K562 (cell line): ENCODE results near the gene SDF4. TPM values are rescaled to one million over a fixed set of nuclear protein-coding genes. Genes with fewer than 3 reads are reported as not detected.

ENCODE experiments used
- BCLAF1 ChIP-seq, 2 experiments: fragments of 450-650 bp in 1 of 2; IDR thresholded peaks; 2 replicates each; pipeline ENCODE4 v1.6.1; 2011 to 2017; ENCODE audit warnings: low read depth in 2 of 2, antibody characterized with exemption in 1 of 2, borderline replicate concordance in 1 of 2, low read length in 1 of 2, mild to moderate bottlenecking in 1 of 2, mixed read lengths in 1 of 2; ENCODE audit not compliant: control insufficient read depth in 1 of 2
- CBX2 ChIP-seq: fragments of 200-600 bp; sonication (generic); IDR thresholded peaks from one replicate; pipeline ENCODE4 v1.6.1; 2012; ENCODE audit warnings: mild to moderate bottlenecking, low read length, inconsistent platforms; ENCODE audit not compliant: insufficient read depth, poor library complexity, severe bottlenecking
- CSDE1 ChIP-seq, 2 experiments: fragments of 450-650 bp; IDR thresholded peaks; 2 replicates each; pipeline ENCODE4 v1.6.1; 2016; ENCODE audit warnings: mild to moderate bottlenecking in 1 of 2
- HSF4 ChIP-seq: fragments of 250-450 bp; sonication (Bioruptor Pico); IDR thresholded peaks from 2 replicates; pipeline ENCODE4 v2.1.2; 2022; ENCODE audit warnings: mild to moderate bottlenecking, moderate library complexity, borderline replicate concordance
- MEF2A ChIP-seq: IDR thresholded peaks from 2 replicates; pipeline ENCODE4 v1.6.1; 2011; ENCODE audit warnings: low read depth, mild to moderate bottlenecking, low read length, moderate library complexity; ENCODE audit not compliant: control insufficient read depth
- NCOA6 ChIP-seq: fragments of 450-650 bp; IDR thresholded peaks from 2 replicates; pipeline ENCODE4 v1.6.1; 2017; ENCODE audit warnings: mild to moderate bottlenecking
- NR4A1 ChIP-seq, 2 experiments: fragments of 250-450 bp in 1 of 2; fragments of 450-650 bp in 1 of 2; sonication (Bioruptor Pico) in 1 of 2; IDR thresholded peaks; 2 replicates each; pipeline versions ENCODE4 v1.4.0 to v1.6.1; 2016 to 2020; ENCODE audit warnings: mild to moderate bottlenecking in 2 of 2, missing compliant biosample characterization in 1 of 2, missing genetic modification characterization in 1 of 2, moderate library complexity in 1 of 2
- PHTF2 ChIP-seq: fragments of 250-450 bp; sonication (Bioruptor Pico); IDR thresholded peaks from 2 replicates; pipeline ENCODE4 v1.5.0; 2021; ENCODE audit warnings: mild to moderate bottlenecking
- POLR3A ChIP-seq: IDR thresholded peaks from 2 replicates; pipeline ENCODE4 v1.6.1; 2011; ENCODE audit warnings: borderline replicate concordance, mild to moderate bottlenecking, moderate library complexity; ENCODE audit not compliant: insufficient read length, insufficient read depth; ENCODE audit errors: extremely low read depth
- RREB1 ChIP-seq: fragments of 250-450 bp; sonication (Bioruptor Pico); IDR thresholded peaks from 2 replicates; pipeline ENCODE4 v1.4.0; 2020
- ZNF217 ChIP-seq: sonication (generic); formaldehyde crosslinking; IDR thresholded peaks from 2 replicates; pipeline ENCODE4 v1.8.0; 2022; ENCODE audit warnings: mild to moderate bottlenecking, missing genetic modification reagents
- ZNF449 ChIP-seq: fragments of 250-450 bp; sonication (Bioruptor Pico); IDR thresholded peaks from 2 replicates; pipeline ENCODE4 v1.8.0; 2022; ENCODE audit warnings: moderate library complexity, mild to moderate bottlenecking, inconsistent platforms
- ZNF507 ChIP-seq: conservative IDR thresholded peaks from 2 replicates; pipeline ENCODE4 v1.6.1; 2017; ENCODE audit warnings: missing genetic modification characterization, missing compliant biosample characterization
- ZNF764 ChIP-seq: fragments of 250-450 bp; sonication (Bioruptor Pico); IDR thresholded peaks from 2 replicates; pipeline ENCODE4 v1.4.0; 2020; ENCODE audit warnings: low read depth, mild to moderate bottlenecking, moderate library complexity
- polyA plus RNA-seq, 8 experiments: library from polyadenylated mRNA; depleted of rRNA in 4 of 8; stranded (reverse) in 5 of 8; unstranded in 3 of 8; fragments of >200 nt; fragmentation: Nextera tagmentation in 2 of 8; fragmentation: Illumina TruSeq in 1 of 8; extraction: Ambion mirVana in 2 of 8; extraction: Trizol in 1 of 8; gene quantifications; 2 replicates each; pipeline versions ENCODE4 v1.2.1 to v1.2.3, GENCODE V29; 2011 to 2014; ENCODE audit warnings: inconsistent platforms in 1 of 8, missing spikeins in 1 of 8
- total RNA-seq, 7 experiments: library from RNA; depleted of rRNA in 6 of 7; stranded (reverse); fragments of >200 nt in 6 of 7; fragmentation: Illumina TruSeq in 2 of 7; extraction: Trizol in 2 of 7; gene quantifications; 2 replicates each; pipeline versions ENCODE4 v1.2.1 to v1.2.3, GENCODE V29; 2011 to 2021; ENCODE audit warnings: low replicate concordance in 1 of 7

SDF4 gene
- total and polyA plus RNA-seq, 9 of the 15 experiments (the other 6 are each of a cell fraction or from before 2014, with no cell fraction given) = 0.35 to 160 (median 65.2) TPM

GRCh38 chr1:1208713-1209433 lies 22.9 kb downstream of the SDF4 start (continued):
- TF ChIP-seq RREB1 (no peak), NR4A1 (CRISPR knock-in tag; IDR thresholded peaks at IDR 0.05) (no peak), NR4A1 (tag; IDR thresholded peaks at IDR 0.05) (no peak), CSDE1 (IDR thresholded peaks at IDR 0.05) (no peak), PHTF2 (CRISPR knock-in tag) (no peak), ZNF217 (CRISPR knock-in tag) (no peak), NCOA6 (no peak), POLR3A (no peak), ZNF764 (CRISPR knock-in tag) (no peak), ZNF507 (tag) (no peak), HSF4 (CRISPR knock-in tag) (no peak), BCLAF1 (IDR thresholded peaks at IDR 0.05; ENCODE audit: borderline replicate concordance in 1 of 2, control insufficient read depth in 1 of 2, low read depth in 2 of 2, low read length in 1 of 2) (no peak), CBX2 (no peak), MEF2A (no peak), ZNF449 (CRISPR knock-in tag) (no peak)
